Activated naive CD4-positive, alpha-beta T cell treated with anti-CD3 and anti-CD28 coated beads, Interleukin-2, amount 50 U/mL, for 72 hours (primary cell): Measurements from ENCODE around the gene MSANTD1. TPM values are rescaled to one million over a fixed set of nuclear protein-coding genes. Genes with fewer than 3 reads are reported as not detected.

ENCODE experiments used
- ATAC-seq, 2 donors: fragments of 150-1000 bp; cut with Tn5 transposase; 2 replicates each; pipeline ENCODE4 v1.10.0; 2021; ENCODE audit warnings: mild to moderate bottlenecking in 2 of 2, moderate library complexity in 2 of 2
- DNase-seq, 2 donors: peaks; one replicate each; pipeline ENCODE4 v3.0.0; 2021 to 2022; ENCODE audit warnings: low spot score in 2 of 2
- H3K27ac Mint-ChIP-seq, 2 donors: one replicate each; pipeline ENCODE4 v1.8.0; 2022; ENCODE audit warnings: mild to moderate bottlenecking in 2 of 2, mixed read lengths in 2 of 2
- H3K36me3 Mint-ChIP-seq, 2 donors: one replicate each; pipeline ENCODE4 v1.8.0; 2022; ENCODE audit warnings: mixed read lengths in 2 of 2
- H3K9me3 Mint-ChIP-seq, 2 donors: one replicate each; pipeline ENCODE4 v1.8.0; 2022; ENCODE audit warnings: mixed read lengths in 2 of 2
- total RNA-seq, 2 donors: library from RNA; stranded (reverse); gene quantifications; one replicate each; pipeline ENCODE4 v1.2.3, GENCODE V29; 2022

Gene MSANTD1
- total RNA-seq, 2 donors from 2014 or later: 0.48 to 1.6 TPM

GRCh38 chr4:3285558-3286334, 36.8 kb downstream of the MSANTD1 start:
- peaks cover 0 to 4% of the 10 kb centered on the region in 2 donors for H3K9me3 Mint-ChIP-seq
- DNase-seq: no peak
- peaks cover 5 to 12% of the 10 kb centered on the region in 2 donors for H3K36me3 Mint-ChIP-seq
- H3K27ac Mint-ChIP-seq: no peak overlapping the region
- peak in 1 of 2 donors; percentile 4 for ATAC-seq

- H3K36me3 Mint-ChIP-seq: peaks cover 4 to 10% of the 10 kb centered on the region in 2 donors
- ATAC-seq (no peak), DNase-seq (no peak)
- H3K9me3 Mint-ChIP-seq: peaks cover 0 to 4% of the 10 kb centered on the region in 2 donors
- H3K27ac Mint-ChIP-seq: no peak overlapping the region
Observed at GRCh38 chr4:3286335-3287175, 37.6 kb downstream of the MSANTD1 start.

GRCh38 chr4:3287271-3287971, 38.5 kb downstream of the MSANTD1 start:
- no peak for ATAC-seq
- DNase-seq: no peak
- no peak overlapping the region for H3K27ac Mint-ChIP-seq
- no peaks in the 10 kb centered on the region for H3K9me3 Mint-ChIP-seq
- H3K36me3 Mint-ChIP-seq: peaks cover 0 to 6% of the 10 kb centered on the region in 2 donors

- Mint-ChIP-seq H3K36me3 (peaks cover 0 to under 1% of the 10 kb centered on the region in 2 donors), H3K27ac (no peak overlapping the region), H3K9me3 (no peaks in the 10 kb centered on the region)
- no peak for DNase-seq
- ATAC-seq: no peak
Observed at GRCh38 chr4:3287972-3288570, 39.1 kb downstream of the MSANTD1 start.

- H3K9me3 Mint-ChIP-seq: no peaks in the 10 kb centered on the region
- DNase-seq: no peak
- H3K27ac Mint-ChIP-seq: no peak overlapping the region
- no peaks in the 10 kb centered on the region for H3K36me3 Mint-ChIP-seq
- ATAC-seq: no peak
Observed at GRCh38 chr4:3288571-3289094, 39.7 kb downstream of the MSANTD1 start.

GRCh38 chr4:3290476-3290875, 41.5 kb downstream of the MSANTD1 start:
- Mint-ChIP-seq H3K9me3 (no peaks in the 10 kb centered on the region), H3K36me3 (no peaks in the 10 kb centered on the region), H3K27ac (no peak overlapping the region)
- DNase-seq (no peak), ATAC-seq (no peak)

- no peaks in the 10 kb centered on the region for H3K9me3 Mint-ChIP-seq
- DNase-seq (no peak), ATAC-seq (no peak)
- no peak overlapping the region for H3K27ac Mint-ChIP-seq
- no peaks in the 10 kb centered on the region for H3K36me3 Mint-ChIP-seq
Observed at GRCh38 chr4:3290889-3291321, 41.9 kb downstream of the MSANTD1 start.

GRCh38 chr4:3291411-3291968, 42.5 kb downstream of the MSANTD1 start:
- H3K36me3 Mint-ChIP-seq: no peaks in the 10 kb centered on the region
- DNase-seq: no peak
- H3K9me3 Mint-ChIP-seq: no peaks in the 10 kb centered on the region
- H3K27ac Mint-ChIP-seq: peak overlapping the region; percentile 61 to 70
- ATAC-seq: no peak

- peak; percentile 20 to 58 for ATAC-seq
- H3K27ac Mint-ChIP-seq: peak overlapping the region; percentile 61 to 70
Observed at GRCh38 chr4:3291969-3292570, 43.1 kb downstream of the MSANTD1 start.

GRCh38 chr4:3292571-3293400, 43.8 kb downstream of the MSANTD1 start, which contains the start of gene RGS12:
Gene RGS12, plus strand, starts transcription at chr4:3293021. Its CDS starts 23,150 bp downstream, at chr4:3316171.
- peaks cover 0 to 3% of the 10 kb centered on the region in 2 donors for H3K9me3 Mint-ChIP-seq
- no peaks in the 10 kb centered on the region for H3K36me3 Mint-ChIP-seq
- H3K27ac Mint-ChIP-seq: peak within 1 kb of the TSS; percentile 61 to 70
- ATAC-seq (peak; percentile 94 to 98), DNase-seq (peak; percentile 90 to 92)

More at GRCh38 chr4:3291969-3292570, 43.1 kb downstream of the MSANTD1 start:
- DNase-seq: peak in 1 of 2 donors; percentile 40
- Mint-ChIP-seq H3K9me3 (no peaks in the 10 kb centered on the region), H3K36me3 (no peaks in the 10 kb centered on the region)

- H3K27ac Mint-ChIP-seq: no peak overlapping the region
- peaks cover 0 to 7% of the 10 kb centered on the region in 2 donors for H3K36me3 Mint-ChIP-seq
- no peak for ATAC-seq
- DNase-seq: no peak
- H3K9me3 Mint-ChIP-seq: peaks cover 0 to 10% of the 10 kb centered on the region in 2 donors
Observed at GRCh38 chr4:3293401-3294391, 44.7 kb downstream of the MSANTD1 start.

- no peak overlapping the region for H3K27ac Mint-ChIP-seq
- H3K9me3 Mint-ChIP-seq: peaks cover 0 to 10% of the 10 kb centered on the region in 2 donors
- ATAC-seq (no peak), DNase-seq (no peak)
- peaks cover 0 to 7% of the 10 kb centered on the region in 2 donors for H3K36me3 Mint-ChIP-seq
Observed at GRCh38 chr4:3294401-3295241, 45.7 kb downstream of the MSANTD1 start.
